Measurements from ENCODE around the gene PMEPA1.
A peak's percentile ranks its signal among the peaks of the same experiment; 100 is the strongest.

Gene PMEPA1

GRCh38 chr20:57686931-57687652 lies 22.7 kb downstream of the PMEPA1 start:
- H3K4me3 ChIP-seq (ENCODE audit: low read length), result no peak overlapping the region

GRCh38 chr20:57685146-57685758 lies 24.6 kb downstream of the PMEPA1 start:
- H3K4me3 ChIP-seq (ENCODE audit: low read length), result no peak overlapping the region
- no peak for TF ChIP-seq ZNF274 (IDR thresholded peaks at IDR 0.05; ENCODE audit: low read depth, low read length)

More at GRCh38 chr20:57686931-57687652, 22.7 kb downstream of the PMEPA1 start:
- TF ChIP-seq ZNF274 (IDR thresholded peaks at IDR 0.05; ENCODE audit: low read depth, low read length), result no peak

- no peak for TF ChIP-seq ZNF274 (IDR thresholded peaks at IDR 0.05; ENCODE audit: low read depth, low read length)
- no peak overlapping the region for H3K4me3 ChIP-seq (ENCODE audit: low read length)
Observed at GRCh38 chr20:57684808-57685140, 25.0 kb downstream of the PMEPA1 start.

GRCh38 chr20:57683881-57684807 lies 25.7 kb downstream of the PMEPA1 start:
- no peak for TF ChIP-seq ZNF274 (IDR thresholded peaks at IDR 0.05; ENCODE audit: low read depth, low read length)
- H3K4me3 ChIP-seq (ENCODE audit: low read length), result no peak overlapping the region

GRCh38 chr20:57683287-57683686 lies 26.5 kb downstream of the PMEPA1 start:
- H3K4me3 ChIP-seq (ENCODE audit: low read length), result peak overlapping the region; percentile 21; the same call in 1 of the 2 replicates
- no peak for TF ChIP-seq ZNF274 (IDR thresholded peaks at IDR 0.05; ENCODE audit: low read depth, low read length)

- TF ChIP-seq ZNF274 (IDR thresholded peaks at IDR 0.05; ENCODE audit: low read depth, low read length), result no peak
- H3K4me3 ChIP-seq (ENCODE audit: low read length), result peak overlapping the region; percentile 22; the same call in 1 of the 2 replicates
Observed at GRCh38 chr20:57682184-57683101, 27.4 kb downstream of the PMEPA1 start.

- H3K4me3 ChIP-seq (ENCODE audit: low read length), result peak overlapping the region; percentile 19; the same call in 1 of the 2 replicates
- no peak for TF ChIP-seq ZNF274 (IDR thresholded peaks at IDR 0.05; ENCODE audit: low read depth, low read length)
Observed at GRCh38 chr20:57680934-57681914, 28.6 kb downstream of the PMEPA1 start.

- peak overlapping the region; percentile 19; the same call in 1 of the 2 replicates for H3K4me3 ChIP-seq (ENCODE audit: low read length)
- TF ChIP-seq ZNF274 (IDR thresholded peaks at IDR 0.05; ENCODE audit: low read depth, low read length), result no peak
Observed at GRCh38 chr20:57680131-57680716, 29.6 kb downstream of the PMEPA1 start.

GRCh38 chr20:57679113-57679512 lies 30.7 kb downstream of the PMEPA1 start:
- no peak for TF ChIP-seq ZNF274 (IDR thresholded peaks at IDR 0.05; ENCODE audit: low read depth, low read length)
- H3K4me3 ChIP-seq (ENCODE audit: low read length), result no peak overlapping the region; the same call in 1 of the 2 replicates

- TF ChIP-seq ZNF274 (IDR thresholded peaks at IDR 0.05; ENCODE audit: low read depth, low read length), result no peak
- no peak overlapping the region for H3K4me3 ChIP-seq (ENCODE audit: low read length)
Observed at GRCh38 chr20:57678340-57678739, 31.5 kb downstream of the PMEPA1 start.

- H3K4me3 ChIP-seq (ENCODE audit: low read length), result no peak overlapping the region
- no peak for TF ChIP-seq ZNF274 (IDR thresholded peaks at IDR 0.05; ENCODE audit: low read depth, low read length)
Observed at GRCh38 chr20:57677584-57677982, 32.2 kb downstream of the PMEPA1 start.
